K562 (cell line): ENCODE results near the gene TEPSIN. TPM values are rescaled to one million over a fixed set of nuclear protein-coding genes. Genes with fewer than 3 reads are reported as not detected.
A peak's percentile ranks its signal among the peaks of the same experiment; 100 is the strongest.

Source experiments
- ATAC-seq: fragments of 200-7000 bp; cut with Tn5 transposase; 3 replicates; pipeline ENCODE4 v1.9.1; 2020; ENCODE audit warnings: moderate library complexity
- BruUV-seq: library from RNA; stranded (reverse); fragments of 400-500 nt; replicated peaks from 2 replicates; lab custom pipeline; 2021; lab: Mats Ljungman, UMichigan
- CTCF ChIA-PET: fragments of 300-600 bp; formaldehyde crosslinking; extraction: SDS; loops from one replicate; lab custom pipeline; 2021; ENCODE audit warnings: low intra/inter-chr PET ratio; lab: Yijun Ruan, JAX
- POLR2A ChIA-PET: fragments of 300-600, 350-650 bp; sonication (Branson Sonifier 250); formaldehyde crosslinking; extraction: SDS; loops from one replicate; lab custom pipeline; 2021; ENCODE audit warnings: antibody characterized with exemption, inconsistent platforms; lab: Yijun Ruan, JAX
- DNase-seq, 4 experiments: peaks; one replicate each; pipeline versions ENCODE4 v3.0.0 to v3.0.0-alpha.2; 2011 to 2018; ENCODE audit warnings: low spot score in 3 of 4, mixed read lengths in 3 of 4; ENCODE audit errors: extremely low read depth in 1 of 4
- FAIRE-seq: peaks from 2 replicates; lab custom pipeline; 2011; peaks lifted over from hg19 to GRCh38; lab: Jason Lieb, UNC
- H2AFZ ChIP-seq: 2 replicates; pipeline ENCODE4 v1.6.0; 2011; ENCODE audit warnings: low read depth, low read length, control low read depth, inconsistent platforms
- H3K27ac ChIP-seq: fragments of 200-600 bp; 3 replicates; pipeline ENCODE4 v1.8.0; 2011; ENCODE audit warnings: low read depth, mild to moderate bottlenecking, control low read depth, inconsistent platforms, low read length, moderate library complexity, mixed read lengths; ENCODE audit errors: extremely low read depth
- H3K27me3 ChIP-seq, 2 experiments: fragments of 300-600 bp in 1 of 2; 2 replicates in 1 of 2; 3 replicates in 1 of 2; pipeline versions ENCODE4 v1.6.0 to v1.8.0; 2011; ENCODE audit warnings: inconsistent platforms in 2 of 2, low read length in 2 of 2, mild to moderate bottlenecking in 1 of 2, mixed read lengths in 1 of 2, moderate library complexity in 1 of 2; ENCODE audit not compliant: control insufficient read depth in 2 of 2, insufficient read depth in 2 of 2
- H3K36me3 ChIP-seq: fragments of 300-600 bp; 3 replicates; pipeline ENCODE4 v1.8.0; 2011; ENCODE audit warnings: mild to moderate bottlenecking, low read length, inconsistent platforms; ENCODE audit not compliant: control insufficient read depth, insufficient read depth
- H3K4me1 ChIP-seq, 2 experiments: fragments of 200-600 bp in 1 of 2; replicated peaks in 1 of 2; 2 replicates in 1 of 2; 3 replicates in 1 of 2; pipeline versions ENCODE4 v1.5.1 to v1.8.0; 2011; ENCODE audit warnings: inconsistent platforms in 2 of 2, low read length in 2 of 2, mild to moderate bottlenecking in 1 of 2, mixed read lengths in 1 of 2, moderate library complexity in 1 of 2; ENCODE audit not compliant: control insufficient read depth in 2 of 2, insufficient read depth in 2 of 2
- H3K4me2 ChIP-seq: 2 replicates; pipeline ENCODE4 v1.6.1; 2011; ENCODE audit warnings: low read length, control low read depth, inconsistent platforms, mixed read lengths; ENCODE audit not compliant: insufficient read depth
- H3K4me3 ChIP-seq: fragments of 200-600 bp; sonication (generic), shearing (Covaris generic); 2 replicates; pipeline ENCODE4 v1.5.1; 2016; ENCODE audit warnings: control low read depth, inconsistent platforms
- H3K79me2 ChIP-seq: fragments of 200-600 bp; 3 replicates; pipeline ENCODE4 v1.8.0; 2011; ENCODE audit warnings: low read length, inconsistent platforms; ENCODE audit not compliant: control insufficient read depth, insufficient read depth
- H3K9ac ChIP-seq, 2 experiments: 2 replicates each; pipeline versions ENCODE4 v1.6.0 to v1.6.1; 2011; ENCODE audit warnings: low read depth in 2 of 2, low read length in 2 of 2, control low read depth in 1 of 2, inconsistent platforms in 1 of 2, mild to moderate bottlenecking in 1 of 2, mixed read lengths in 1 of 2; ENCODE audit not compliant: insufficient read depth in 1 of 2
- H3K9me1 ChIP-seq: one replicate; pipeline ENCODE4 v1.6.0; 2011; ENCODE audit warnings: inconsistent platforms, mild to moderate bottlenecking, low read length, moderate library complexity; ENCODE audit not compliant: control insufficient read depth, insufficient read depth
- H3K9me3 ChIP-seq: replicated peaks from 2 replicates; pipeline ENCODE4 v1.5.1; 2011; ENCODE audit warnings: low read depth, low read length, inconsistent platforms; ENCODE audit not compliant: control insufficient read depth, insufficient read depth
- H4K20me1 ChIP-seq: replicated peaks from 2 replicates; pipeline ENCODE4 v1.6.1; 2011; ENCODE audit warnings: low read length, inconsistent platforms, mixed read lengths; ENCODE audit not compliant: control insufficient read depth, insufficient read depth
- HOXB6 ChIP-seq: fragments of 250-450 bp; sonication (Bioruptor Pico); IDR thresholded peaks from 2 replicates; pipeline ENCODE4 v1.5.1; 2022; ENCODE audit warnings: mild to moderate bottlenecking, borderline replicate concordance
- POLR2G ChIP-seq: fragments of 200-400 bp; formaldehyde crosslinking; IDR thresholded peaks from 2 replicates; pipeline ENCODE4 v1.6.1; 2017; ENCODE audit warnings: low read depth, mild to moderate bottlenecking, antibody characterized with exemption, low read length, moderate library complexity
- RBFOX2 ChIP-seq: fragments of 200-400 bp; formaldehyde crosslinking; IDR thresholded peaks from 2 replicates; pipeline ENCODE4 v1.6.1; 2017; ENCODE audit warnings: low read depth, mild to moderate bottlenecking, low read length, moderate library complexity
- SNRNP70 ChIP-seq: fragments of 200-400 bp; formaldehyde crosslinking; optimal IDR thresholded peaks from 2 replicates; pipeline ENCODE3; 2017; ENCODE audit warnings: low read depth, low read length
- ZNF76 ChIP-seq: fragments of 250-450 bp; sonication (Bioruptor Pico); IDR thresholded peaks from 2 replicates; pipeline ENCODE4 v1.4.0; 2020; ENCODE audit warnings: mild to moderate bottlenecking, moderate library complexity, borderline replicate concordance
- whole genome bisulfite sequencing: fragments of 100-300 bp; shearing (Covaris generic); methylation state at CpG from one replicate; pipeline ENCODE4 v1.1.6; 2016; ENCODE audit warnings: low coverage, mixed read lengths; ENCODE audit not compliant: insufficient coverage; ENCODE audit errors: missing lambda C conversion rate; 5-methylcytosine and 5-hydroxymethylcytosine counted together
- in situ Hi-C: fragments of 300-500 bp; cut with MboI; formaldehyde crosslinking; loops from 4 replicates; pipeline ENCODE4 v1.15.0; 2018; ENCODE audit warnings: inconsistent platforms, mixed read lengths
- intact Hi-C: fragments of 100-400 bp; cut with micrococcal nuclease; formaldehyde crosslinking; loops from 2 replicates; pipeline ENCODE4 v1.14.2; 2022
- polyA plus RNA-seq, 8 experiments: library from polyadenylated mRNA; depleted of rRNA in 4 of 8; stranded (reverse) in 5 of 8; unstranded in 3 of 8; fragments of >200 nt; fragmentation: Nextera tagmentation in 2 of 8; fragmentation: Illumina TruSeq in 1 of 8; extraction: Ambion mirVana in 2 of 8; extraction: Trizol in 1 of 8; gene quantifications; 2 replicates each; pipeline versions ENCODE4 v1.2.1 to v1.2.3, GENCODE V29; 2011 to 2014; ENCODE audit warnings: inconsistent platforms in 1 of 8, missing spikeins in 1 of 8
- total RNA-seq, 7 experiments: library from RNA; depleted of rRNA in 6 of 7; stranded (reverse); fragments of >200 nt in 6 of 7; fragmentation: Illumina TruSeq in 2 of 7; extraction: Trizol in 2 of 7; gene quantifications; 2 replicates each; pipeline versions ENCODE4 v1.2.1 to v1.2.3, GENCODE V29; 2011 to 2021; ENCODE audit warnings: low replicate concordance in 1 of 7

The TEPSIN gene
- total and polyA plus RNA-seq, 9 of the 15 experiments (the other 6 are each of a cell fraction or from before 2014, with no cell fraction given), result 0.80 to 29.8 (median 5.3) TPM

DNA sequence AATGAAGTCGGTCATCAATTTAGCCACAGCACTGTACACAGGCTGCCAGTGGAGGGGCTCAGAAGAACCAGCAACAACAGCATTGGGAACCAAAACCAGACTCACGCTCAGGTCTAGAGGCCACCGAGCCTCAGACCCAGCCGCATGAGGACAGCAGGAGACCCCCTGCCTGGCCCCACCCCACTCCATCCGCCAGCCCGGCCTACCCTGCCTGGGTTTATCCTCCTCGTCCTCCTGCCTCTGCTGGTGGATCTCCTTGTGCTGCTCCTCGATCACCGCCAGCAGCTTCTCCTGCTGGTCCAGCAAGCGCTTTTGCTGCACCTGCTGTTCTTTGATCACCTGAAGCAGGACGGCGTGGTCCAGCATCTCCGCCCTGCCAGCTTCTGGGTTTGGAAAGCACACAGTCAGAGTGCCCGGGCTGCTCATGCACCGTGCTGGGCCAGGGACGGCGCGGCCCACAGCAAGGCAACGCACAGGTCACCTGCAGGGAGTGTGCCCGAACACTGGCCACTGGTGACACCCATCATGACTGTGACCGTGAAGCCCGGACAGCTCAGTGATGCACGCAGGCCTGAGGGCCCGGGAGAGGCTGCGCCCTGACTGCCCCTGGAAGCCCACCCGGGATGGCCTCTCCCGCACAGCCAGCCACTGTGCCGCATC is 8.0 kb upstream of the TEPSIN start:
- CTCF ChIA-PET, result no interaction called here
- peak; percentile 69 for TF ChIP-seq POLR2G
- TF ChIP-seq RBFOX2, result peak; percentile 21; the same call in 1 of the 2 replicates
- TF ChIP-seq HOXB6, result no peak
- TF ChIP-seq, all 486 proteins: peak for 2
- WGBS, result 92% methylated on average over 27 of the region's 28 CpGs

GRCh38 chr17:81246343-81246670 is 7.5 kb upstream of the TEPSIN start:
- Histone ChIP-seq H2AFZ (no peak overlapping the region), H3K27ac (no peak overlapping the region), H3K4me1 (peaks cover 0 to 65% of the 10 kb centered on the region in 2 experiments; a peak in 3 of 5 replicates), H3K9ac (no peak overlapping the region), H3K27me3 (no peaks in the 10 kb centered on the region), H3K4me2 (no peak overlapping the region), H3K4me3 (no peak overlapping the region), H3K36me3 (peaks cover 26% of the 10 kb centered on the region; the same call in 1 of the 3 replicates), H4K20me1 (peaks cover 6% of the 10 kb centered on the region; the same call in 1 of the 2 replicates), H3K9me3 (no peaks in the 10 kb centered on the region), H3K9me1 (no peaks in the 10 kb centered on the region), H3K79me2 (peaks cover 3% of the 10 kb centered on the region; the same call in 1 of the 3 replicates)
- no TSS peak for BruUV-seq
- DNase-seq (no peak), FAIRE-seq (no peak), ATAC-seq (no peak)
- intact Hi-C loops (no loop called here), in situ Hi-C loops (loop anchor here (5.0 to 25.0 kb wide), 2 partner anchors 109 to 236 kb away; no protein-coding TSS in a partner anchor)
- 93% methylated on average over 10 of the region's 10 CpGs for WGBS
- TF ChIP-seq SNRNP70 (peak; percentile 15), ZNF76 (CRISPR knock-in tag) (no peak)
- ChIA-PET POLR2A (interaction anchor here (1.1 to 1.5 kb wide), 2 partner anchors 9 to 17 kb away, joined by 4 to 6 read pairs; no protein-coding TSS in a partner anchor), CTCF (no interaction called here)

More for the DNA sequence above, 8.0 kb upstream of the TEPSIN start:
- Histone ChIP-seq H3K27ac (no peak overlapping the region), H3K9me3 (no peaks in the 10 kb centered on the region), H3K79me2 (0 out of 3 replicates have a peak, but pooled peaks cover 1% of the 10 kb centered on the region), H3K4me1 (peaks cover 0 to 64% of the 10 kb centered on the region in 2 experiments; a peak in 3 of 5 replicates), H3K36me3 (peaks cover 26% of the 10 kb centered on the region; the same call in 1 of the 3 replicates), H4K20me1 (peaks cover 5% of the 10 kb centered on the region; the same call in 1 of the 2 replicates), H3K9me1 (no peaks in the 10 kb centered on the region), H3K27me3 (no peaks in the 10 kb centered on the region), H3K4me3 (no peak overlapping the region), H2AFZ (no peak overlapping the region), H3K4me2 (no peak overlapping the region), H3K9ac (peak overlapping the region in 1 of 2 experiments; percentile 79; a peak in 1 of 4 replicates)
- no TSS peak for BruUV-seq
- DNase-seq (no peak), FAIRE-seq (no peak), ATAC-seq (no peak)
- in situ Hi-C loops (loop anchor here (5.0 to 25.0 kb wide), 2 partner anchors 110 to 235 kb away; no protein-coding TSS in a partner anchor), intact Hi-C loops (no loop called here)
- POLR2A ChIA-PET, result interaction anchor here (0.6 to 1.1 kb wide), 3 partner anchors 17 to 1820 kb away, joined by 3 to 5 read pairs (median 4); no protein-coding TSS in a partner anchor
